LoVo (cell line): Measurements from ENCODE around the gene ADPRH.

Source experiments
- DNase-seq: peaks from one replicate; pipeline ENCODE4 v3.0.0-alpha.2; 2016; ENCODE audit warnings: low spot score

ADPRH gene

DNA sequence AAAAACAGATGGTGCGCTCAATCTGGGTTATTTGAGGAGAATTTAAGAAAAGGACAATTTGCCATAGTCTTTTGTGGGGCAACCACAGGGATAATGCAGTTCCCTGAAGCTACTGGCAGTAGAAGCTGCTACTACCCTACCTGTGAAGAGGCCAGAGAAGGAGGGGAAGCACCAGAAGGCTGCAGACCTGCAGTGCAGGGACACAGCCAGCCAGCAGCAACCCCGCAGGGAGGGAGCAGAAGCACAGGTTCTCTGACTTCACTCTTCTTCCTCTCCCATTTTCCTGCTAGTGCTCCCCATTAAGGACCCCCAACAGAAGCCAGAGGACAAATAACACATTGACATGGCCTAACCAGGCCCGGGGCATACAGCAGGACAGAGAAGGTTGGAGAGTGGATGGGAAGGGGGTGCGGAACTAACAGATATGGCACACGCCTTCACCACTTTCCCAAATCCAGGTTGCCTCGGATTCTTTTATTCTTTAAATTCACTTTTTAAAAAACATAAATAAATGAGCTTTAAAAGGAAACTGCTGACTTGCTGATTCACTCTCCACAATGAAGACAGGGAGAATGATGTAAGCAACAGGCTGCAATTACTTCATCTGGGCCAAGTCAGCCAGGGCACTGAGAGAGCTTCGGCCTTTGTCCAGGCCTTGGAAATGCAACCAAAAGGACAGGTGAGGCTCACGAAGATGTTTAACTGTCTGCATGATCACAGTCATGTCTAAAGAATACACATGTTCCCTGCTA lies 51.0 kb downstream of the ADPRH start:
- DNase-seq, result no peak

DNA sequence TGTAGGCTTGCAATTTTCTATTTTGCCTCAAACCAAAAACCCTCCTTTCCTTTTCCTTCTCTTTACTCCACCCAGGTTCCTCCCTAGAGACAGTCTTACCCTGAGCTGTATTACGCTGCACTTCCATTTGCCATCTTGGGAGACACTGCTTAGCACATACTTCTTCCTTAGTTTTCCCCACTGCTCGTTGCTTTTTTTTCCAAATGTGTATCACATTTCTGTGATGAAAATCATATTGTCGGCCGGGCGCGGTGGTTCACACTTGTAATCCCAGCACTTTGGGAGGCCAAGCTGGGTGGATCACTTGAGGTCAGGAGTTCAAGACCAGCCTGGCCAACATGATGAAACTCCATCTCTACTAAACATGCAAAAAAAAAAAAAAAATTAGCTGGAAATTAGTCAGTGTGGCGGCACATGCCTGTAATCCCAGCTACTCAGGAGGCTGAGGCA lies 51.6 kb downstream of the ADPRH start:
- DNase-seq, result no peak

DNA sequence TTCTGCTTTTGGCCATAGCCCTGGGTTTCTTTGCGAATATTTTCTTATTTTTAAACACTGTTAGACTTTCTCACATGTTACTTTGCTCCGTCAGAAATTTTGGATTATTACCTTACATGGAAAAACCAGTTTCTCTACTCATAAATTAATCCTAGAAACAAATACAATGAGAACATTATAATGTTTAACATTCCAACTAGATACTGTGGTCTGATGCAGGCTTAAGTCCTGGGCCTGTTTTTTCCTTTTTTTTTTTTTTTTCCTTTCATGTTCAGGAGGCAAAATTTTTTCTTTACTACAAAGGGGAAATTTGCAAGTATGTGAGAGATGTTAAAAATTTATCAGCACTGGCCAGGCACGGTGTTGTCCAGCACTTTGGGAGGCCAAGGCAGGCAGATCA lies 52.2 kb downstream of the ADPRH start:
- no peak for DNase-seq

DNA sequence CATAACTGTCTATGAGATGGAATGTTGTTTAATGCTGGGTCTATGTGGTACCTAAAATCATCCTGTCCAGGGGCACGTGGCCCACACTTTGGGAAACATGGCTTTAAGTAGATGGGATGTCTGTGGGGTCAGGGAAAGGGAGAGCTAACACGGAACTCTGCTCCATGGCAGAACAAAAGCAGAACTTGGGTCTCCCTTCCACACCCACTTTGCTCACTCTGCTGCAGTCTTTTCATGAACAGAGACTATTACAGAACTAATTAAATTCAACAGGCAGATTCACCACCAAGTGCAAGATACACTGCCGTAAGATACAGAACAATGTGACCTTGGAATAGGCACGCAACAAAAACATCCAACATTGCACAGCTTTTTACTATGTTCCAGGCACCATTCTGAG lies 52.9 kb downstream of the ADPRH start:
- no peak for DNase-seq

DNA sequence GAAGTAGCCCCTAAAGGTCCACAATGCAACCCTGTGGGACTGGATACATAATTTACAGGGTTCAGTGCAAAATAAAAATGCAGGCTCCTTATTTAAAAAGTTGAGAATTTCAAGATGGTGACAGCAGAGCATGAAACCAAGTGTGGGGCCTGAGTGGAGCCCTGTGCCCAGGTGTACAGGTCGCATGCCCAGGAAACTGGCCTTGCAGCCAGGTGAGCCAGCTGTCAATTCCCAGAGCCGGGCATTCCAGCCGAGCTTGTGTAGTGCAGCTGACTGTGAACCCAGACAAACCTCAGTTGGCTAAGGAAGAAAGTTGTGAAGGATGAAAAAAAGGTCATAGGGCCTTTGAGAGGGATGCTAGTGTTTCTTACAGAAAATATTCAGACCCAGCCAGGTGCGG lies 53.5 kb downstream of the ADPRH start:
- DNase-seq, result no peak

DNA sequence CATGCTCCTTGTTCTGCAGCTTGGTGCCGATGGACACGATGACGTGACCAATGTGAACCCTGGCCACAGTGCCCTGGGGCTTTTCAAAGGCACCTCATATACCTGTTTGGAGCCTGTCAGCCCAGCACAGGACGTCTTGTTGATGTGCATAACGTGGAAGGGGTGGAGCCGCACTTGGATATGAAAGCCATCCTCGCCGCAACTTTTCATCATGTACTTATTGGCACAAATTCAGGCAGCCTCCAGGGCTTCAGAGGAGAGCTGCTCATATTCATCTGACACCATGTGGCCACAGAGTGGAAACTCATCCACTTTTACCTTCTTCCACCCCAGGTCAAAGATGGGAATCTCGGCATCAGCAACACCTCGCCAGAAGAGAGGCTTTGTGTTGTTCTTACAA lies 56.4 kb downstream of the ADPRH start:
- no peak for DNase-seq

DNA sequence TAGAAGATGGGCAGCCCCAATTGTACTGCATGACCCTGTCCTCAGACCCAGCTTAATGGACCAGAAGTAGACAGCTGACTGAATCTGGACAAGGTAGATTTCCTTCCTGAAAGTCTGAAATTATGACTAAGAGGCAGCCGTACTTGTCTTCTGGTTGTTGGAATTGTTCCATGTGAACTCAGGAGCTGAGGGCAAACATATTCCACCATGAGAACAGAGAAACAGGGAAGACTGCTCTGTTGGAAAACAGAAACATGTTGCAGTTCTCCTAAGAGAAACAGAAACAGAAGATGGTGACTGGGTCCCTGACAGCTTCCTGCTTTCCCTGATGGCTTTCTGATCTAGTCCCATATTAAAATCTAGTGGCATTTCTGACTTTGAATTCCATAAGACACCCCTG lies 57.0 kb downstream of the ADPRH start:
- DNase-seq, result peak; percentile 9

DNA sequence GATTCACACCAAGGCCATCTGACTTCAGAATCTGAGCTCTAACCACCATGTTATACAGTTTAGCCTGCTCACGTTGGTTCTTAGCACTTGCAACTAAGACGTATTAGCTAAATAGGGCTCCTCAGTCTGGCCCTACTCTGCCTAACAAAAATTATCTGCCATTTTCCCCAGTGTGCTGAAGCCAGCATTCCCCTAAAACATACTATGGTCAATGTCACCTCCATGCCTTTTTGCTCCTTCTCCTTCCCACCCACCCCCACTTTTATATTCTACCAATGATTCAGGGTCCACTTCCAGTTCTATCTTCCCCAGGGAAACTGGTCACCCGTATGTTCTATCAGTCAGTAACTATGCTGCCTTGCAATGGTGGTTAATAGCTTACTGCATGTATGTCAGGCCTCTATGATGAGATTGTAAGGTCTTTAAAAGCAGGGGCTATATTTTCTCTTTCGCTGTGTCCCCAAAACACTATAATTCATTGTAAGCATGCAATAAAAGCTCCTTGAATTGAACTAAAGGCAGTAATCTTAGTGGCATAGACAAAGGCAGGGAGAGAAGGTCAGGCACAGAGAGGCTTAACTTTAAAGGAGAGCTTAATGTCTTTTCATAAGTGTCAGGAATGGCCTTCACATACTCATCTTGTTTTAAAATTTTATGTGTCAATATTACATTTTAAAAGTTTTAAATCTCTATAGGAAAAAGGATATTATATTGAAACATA lies 57.8 kb downstream of the ADPRH start:
- DNase-seq, result no peak

DNA sequence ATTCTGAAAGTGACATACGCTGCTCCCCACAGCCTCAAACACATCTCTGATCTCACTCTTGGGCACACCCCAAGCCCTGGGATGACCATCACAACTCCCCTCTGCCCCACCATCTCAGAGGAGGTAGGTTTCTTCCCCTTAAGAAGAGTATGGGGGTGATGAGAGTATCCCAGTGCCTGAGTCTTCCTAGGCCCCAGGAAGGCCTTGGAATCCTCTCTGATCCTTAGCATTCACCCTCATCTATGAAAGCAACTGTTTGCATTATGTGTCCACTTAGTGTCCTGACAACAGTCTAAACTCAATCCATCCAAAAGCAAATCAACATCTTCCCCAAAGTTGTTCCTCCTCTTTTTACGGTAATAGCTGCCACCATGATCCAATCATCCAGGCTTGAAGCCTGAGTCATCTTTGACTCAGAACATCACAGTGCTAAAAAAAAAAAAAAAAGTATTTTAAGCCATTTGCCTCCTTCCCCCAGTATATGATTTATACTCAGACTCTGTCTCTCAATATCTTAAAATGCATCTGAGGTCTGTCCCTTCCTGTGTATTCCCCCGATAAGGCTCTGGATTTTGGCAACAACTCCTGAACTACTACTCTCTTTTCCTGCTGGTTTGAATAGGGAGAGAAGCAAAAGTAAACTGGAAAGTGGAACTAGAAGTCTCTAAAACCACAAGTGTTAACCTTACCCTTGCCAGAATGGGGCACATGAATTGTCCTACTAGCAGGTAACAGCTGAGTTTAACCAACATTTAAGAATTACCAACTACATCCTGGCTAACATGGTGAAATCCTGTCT lies 58.6 kb downstream of the ADPRH start:
- no peak for DNase-seq
